HG03095 (cell line): Measurements from ENCODE around the gene KIF26B.
"Not testable (repeated sequence)": the region's sequence is repeated elsewhere in the genome, so short reads cannot be mapped to it uniquely, and the experiment has no call there.

Experiments
- ATAC-seq: cut with Tn5 transposase; IDR thresholded peaks from one replicate; pipeline ENCODE4 v1.9.1; 2021; ENCODE audit warnings: moderate library complexity; ENCODE audit not compliant: unreplicated experiment

KIF26B gene

GRCh38 chr1:245311887-245312536 is 157.2 kb downstream of the KIF26B start:
- no peak for ATAC-seq

- no peak for ATAC-seq
Observed at GRCh38 chr1:245313576-245313975, 158.8 kb downstream of the KIF26B start.

GRCh38 chr1:245316784-245317183 is 162.0 kb downstream of the KIF26B start:
- no peak for ATAC-seq

GRCh38 chr1:245317217-245317616 is 162.4 kb downstream of the KIF26B start:
- ATAC-seq = no peak

- no peak for ATAC-seq
Observed at GRCh38 chr1:245319094-245319493, 164.3 kb downstream of the KIF26B start.

- no peak for ATAC-seq
Observed at GRCh38 chr1:245322673-245323072, 167.9 kb downstream of the KIF26B start.

GRCh38 chr1:245323765-245324164 is 169.0 kb downstream of the KIF26B start:
- ATAC-seq = not testable (repeated sequence)

- ATAC-seq = no peak
Observed at GRCh38 chr1:245325922-245326795, 171.4 kb downstream of the KIF26B start.

GRCh38 chr1:245327360-245327759 is 172.6 kb downstream of the KIF26B start:
- no peak for ATAC-seq

GRCh38 chr1:245327842-245328241 is 173.1 kb downstream of the KIF26B start:
- no peak for ATAC-seq

- ATAC-seq = no peak
Observed at GRCh38 chr1:245330951-245331350, 176.2 kb downstream of the KIF26B start.

GRCh38 chr1:245332085-245332484 is 177.3 kb downstream of the KIF26B start:
- no peak for ATAC-seq

- no peak for ATAC-seq
Observed at GRCh38 chr1:245332513-245332912, 177.7 kb downstream of the KIF26B start.

- no peak for ATAC-seq
Observed at GRCh38 chr1:245334235-245334634, 179.4 kb downstream of the KIF26B start.

- ATAC-seq = no peak
Observed at GRCh38 chr1:245334827-245335490, 180.2 kb downstream of the KIF26B start.

GRCh38 chr1:245335684-245336083 is 180.9 kb downstream of the KIF26B start:
- ATAC-seq = not testable (repeated sequence)

- no peak for ATAC-seq
Observed at GRCh38 chr1:245336149-245336983, 181.6 kb downstream of the KIF26B start.

- ATAC-seq = not testable (repeated sequence)
Observed at GRCh38 chr1:245336984-245337355, 182.2 kb downstream of the KIF26B start.

GRCh38 chr1:245337829-245338484 is 183.2 kb downstream of the KIF26B start:
- ATAC-seq = no peak

GRCh38 chr1:245338485-245338877 is 183.7 kb downstream of the KIF26B start:
- no peak for ATAC-seq
